Rectal smooth muscle tissue (tissue), 1 donor: ENCODE results near the gene MCFD2.

Experiments used
- H3K27ac ChIP-seq: one replicate; pipeline ENCODE4 v1.7.0; 2013; ENCODE audit warnings: low read depth, low read length, inconsistent platforms
- H3K27me3 ChIP-seq: one replicate; pipeline ENCODE4 v1.7.0; 2013; ENCODE audit warnings: low read length; ENCODE audit not compliant: control insufficient read depth, insufficient read depth
- H3K36me3 ChIP-seq: one replicate; pipeline ENCODE4 v1.7.0; 2013; ENCODE audit warnings: low read length; ENCODE audit not compliant: control insufficient read depth, insufficient read depth
- H3K4me1 ChIP-seq: one replicate; pipeline ENCODE4 v1.7.0; 2013; ENCODE audit warnings: low read length; ENCODE audit not compliant: control insufficient read depth, insufficient read depth
- H3K4me3 ChIP-seq: one replicate; pipeline ENCODE4 v1.7.0; 2013; ENCODE audit warnings: low read length
- H3K9ac ChIP-seq: one replicate; pipeline ENCODE4 v1.7.0; 2013; ENCODE audit warnings: low read length

MCFD2 gene

DNA sequence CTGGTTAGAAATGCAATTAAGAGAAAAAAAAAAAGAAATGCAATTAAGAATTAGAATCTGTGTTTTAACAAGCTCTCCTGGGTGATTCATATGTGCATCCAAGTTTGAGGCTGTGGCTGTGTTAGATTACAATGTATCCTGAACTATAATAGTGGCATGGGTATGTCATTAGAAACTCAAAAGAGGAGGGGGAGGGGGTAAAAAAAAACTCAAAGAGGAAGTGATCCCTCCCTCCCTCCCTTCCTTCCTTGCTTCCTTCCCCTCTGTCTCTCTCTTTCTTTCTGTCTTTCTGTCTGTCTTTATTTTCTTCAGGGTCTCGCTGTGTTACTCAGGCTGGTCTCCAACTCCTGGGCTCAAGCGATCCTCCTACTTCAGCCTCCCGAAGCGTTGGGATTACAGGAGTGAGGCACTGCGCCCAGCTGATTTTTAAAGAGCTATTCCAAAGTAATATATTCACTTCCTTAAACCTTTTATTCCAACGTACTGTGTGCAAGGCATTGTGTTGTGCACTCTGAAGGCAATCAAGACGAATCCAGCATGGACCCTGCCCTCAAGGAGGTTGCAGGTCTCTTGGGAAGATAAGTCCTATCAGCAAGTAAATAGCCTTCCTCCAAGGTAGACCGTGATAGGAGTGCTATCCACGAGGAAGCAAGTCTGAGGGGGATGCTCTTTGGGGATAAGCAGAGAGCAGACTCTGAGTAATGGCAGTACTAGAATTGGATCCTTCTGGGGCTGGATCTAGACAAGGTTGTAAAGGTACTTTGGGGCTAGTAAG is 35.9 kb upstream of the MCFD2 start:
- H3K9ac ChIP-seq, result no peak overlapping the region
- H3K4me1 ChIP-seq, result peaks cover 6% of the 10 kb centered on the region
- no peak overlapping the region for H3K4me3 ChIP-seq
- H3K36me3 ChIP-seq, result peaks cover 8% of the 10 kb centered on the region
- H3K27me3 ChIP-seq, result no peaks in the 10 kb centered on the region
- H3K27ac ChIP-seq, result no peak overlapping the region

GRCh38 chr2:46950314-46950713 is 34.7 kb upstream of the MCFD2 start:
- Histone ChIP-seq H3K27me3 (no peaks in the 10 kb centered on the region), H3K4me3 (no peak overlapping the region), H3K36me3 (peaks cover 5% of the 10 kb centered on the region), H3K4me1 (peaks cover 3% of the 10 kb centered on the region), H3K9ac (no peak overlapping the region), H3K27ac (no peak overlapping the region)

- Histone ChIP-seq H3K36me3 (peaks cover 5% of the 10 kb centered on the region), H3K27ac (no peak overlapping the region), H3K27me3 (no peaks in the 10 kb centered on the region), H3K4me3 (no peak overlapping the region), H3K4me1 (peaks cover 3% of the 10 kb centered on the region), H3K9ac (no peak overlapping the region)
Observed at GRCh38 chr2:46947841-46948240, 32.2 kb upstream of the MCFD2 start.

- no peak overlapping the region for H3K27ac ChIP-seq
- H3K27me3 ChIP-seq, result no peaks in the 10 kb centered on the region
- H3K36me3 ChIP-seq, result no peaks in the 10 kb centered on the region
- H3K4me3 ChIP-seq, result no peak overlapping the region
- H3K4me1 ChIP-seq, result peaks cover 3% of the 10 kb centered on the region
- no peak overlapping the region for H3K9ac ChIP-seq
Observed at GRCh38 chr2:46945671-46946070, 30.1 kb upstream of the MCFD2 start.

- Histone ChIP-seq H3K27me3 (no peaks in the 10 kb centered on the region), H3K27ac (no peak overlapping the region), H3K36me3 (no peaks in the 10 kb centered on the region), H3K4me3 (no peak overlapping the region), H3K4me1 (peaks cover 3% of the 10 kb centered on the region), H3K9ac (no peak overlapping the region)
Observed at GRCh38 chr2:46943881-46944798, 28.5 kb upstream of the MCFD2 start.

GRCh38 chr2:46942891-46943626 is 27.5 kb upstream of the MCFD2 start:
- no peak overlapping the region for H3K9ac ChIP-seq
- no peaks in the 10 kb centered on the region for H3K36me3 ChIP-seq
- H3K4me3 ChIP-seq, result peak overlapping the region; percentile 91
- H3K4me1 ChIP-seq, result peaks cover 3% of the 10 kb centered on the region
- H3K27ac ChIP-seq, result peak overlapping the region; percentile 6
- no peaks in the 10 kb centered on the region for H3K27me3 ChIP-seq

DNA sequence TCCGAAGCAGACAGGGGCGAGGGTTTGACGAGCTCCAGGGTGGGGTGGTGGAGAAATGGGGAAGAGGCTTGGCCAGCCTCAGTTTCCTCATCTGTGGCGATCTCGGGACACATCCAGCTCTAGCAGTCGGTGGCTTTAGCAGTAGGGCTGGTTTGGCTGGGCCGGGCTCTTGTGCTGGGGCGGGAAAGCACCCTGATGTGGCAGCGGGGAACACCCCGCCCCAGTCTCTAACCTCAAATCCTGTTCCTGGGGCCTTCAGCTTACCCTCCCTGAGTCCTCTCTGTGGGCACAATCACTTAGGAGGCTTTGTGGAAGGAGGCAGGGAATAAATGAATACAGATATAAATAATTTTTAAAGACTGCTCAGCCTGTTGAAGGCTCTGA is 26.5 kb upstream of the MCFD2 start:
- H3K27me3 ChIP-seq, result no peaks in the 10 kb centered on the region
- H3K9ac ChIP-seq, result peak overlapping the region; percentile 36
- H3K4me1 ChIP-seq, result peaks cover 3% of the 10 kb centered on the region
- H3K36me3 ChIP-seq, result no peaks in the 10 kb centered on the region
- peak overlapping the region; percentile 91 for H3K4me3 ChIP-seq
- H3K27ac ChIP-seq, result peak overlapping the region; percentile 38

DNA sequence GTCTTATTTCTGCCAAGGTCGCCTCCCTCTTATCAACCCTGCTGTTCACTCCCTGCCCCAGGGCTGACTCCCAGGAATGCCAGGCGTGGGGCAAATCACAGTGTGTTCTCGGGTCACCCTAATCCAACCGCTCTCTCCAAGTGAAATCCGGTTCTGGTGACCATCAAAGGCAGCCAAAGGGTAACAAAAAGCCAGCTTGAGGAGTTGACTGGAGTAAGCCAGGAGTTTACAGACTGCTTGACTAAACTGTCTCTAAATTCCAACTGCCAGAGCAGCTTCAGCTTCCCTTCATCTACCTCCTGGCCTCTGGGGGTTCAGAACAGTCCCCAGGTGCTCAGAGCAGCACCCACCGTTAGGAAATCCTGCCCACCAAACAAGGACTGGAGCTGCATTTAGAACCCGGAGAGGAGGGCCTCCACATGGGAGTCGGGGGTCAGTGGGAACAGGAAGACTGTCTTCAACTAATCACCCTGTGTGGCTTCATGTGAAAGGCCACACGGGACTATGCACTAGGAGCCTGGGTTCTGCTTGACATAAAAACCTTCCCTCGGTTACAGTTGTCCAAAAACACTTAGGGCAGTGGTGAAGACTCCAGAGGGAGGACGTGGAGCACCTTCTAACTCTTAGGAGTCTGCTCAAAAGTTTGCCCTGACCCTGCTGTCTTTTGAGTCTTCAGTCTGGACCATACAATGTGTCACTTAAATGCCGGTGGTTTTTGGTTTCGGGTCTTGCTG is 24.2 kb upstream of the MCFD2 start:
- peak overlapping the region; percentile 91 for H3K27ac ChIP-seq
- no peaks in the 10 kb centered on the region for H3K36me3 ChIP-seq
- no peak overlapping the region for H3K4me3 ChIP-seq
- H3K9ac ChIP-seq, result no peak overlapping the region
- peaks cover 3% of the 10 kb centered on the region for H3K4me1 ChIP-seq
- no peaks in the 10 kb centered on the region for H3K27me3 ChIP-seq

DNA sequence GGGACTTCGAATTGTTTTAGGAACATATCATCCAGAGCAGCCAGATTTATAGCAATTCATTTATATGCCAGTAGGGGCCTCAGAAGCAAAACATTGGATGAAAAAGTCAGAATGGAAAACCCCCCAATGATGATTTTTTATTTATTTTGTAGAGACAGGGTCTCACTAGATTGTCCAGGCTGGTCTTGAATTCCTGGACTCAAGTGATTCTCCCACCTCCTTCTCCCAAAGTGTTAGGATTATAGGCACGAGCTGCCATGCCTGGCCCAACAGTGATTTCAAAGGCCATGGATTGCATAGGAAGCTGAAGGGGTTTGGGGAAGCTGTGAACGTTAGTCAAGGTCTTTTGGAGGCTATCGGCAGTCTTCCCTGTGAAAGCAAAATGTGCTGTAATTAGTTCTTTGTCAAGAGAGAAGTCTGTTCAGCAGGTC is 21.9 kb upstream of the MCFD2 start:
- H3K4me3 ChIP-seq, result no peak overlapping the region
- no peak overlapping the region for H3K27ac ChIP-seq
- no peaks in the 10 kb centered on the region for H3K4me1 ChIP-seq
- H3K27me3 ChIP-seq, result no peaks in the 10 kb centered on the region
- no peaks in the 10 kb centered on the region for H3K36me3 ChIP-seq
- no peak overlapping the region for H3K9ac ChIP-seq

DNA sequence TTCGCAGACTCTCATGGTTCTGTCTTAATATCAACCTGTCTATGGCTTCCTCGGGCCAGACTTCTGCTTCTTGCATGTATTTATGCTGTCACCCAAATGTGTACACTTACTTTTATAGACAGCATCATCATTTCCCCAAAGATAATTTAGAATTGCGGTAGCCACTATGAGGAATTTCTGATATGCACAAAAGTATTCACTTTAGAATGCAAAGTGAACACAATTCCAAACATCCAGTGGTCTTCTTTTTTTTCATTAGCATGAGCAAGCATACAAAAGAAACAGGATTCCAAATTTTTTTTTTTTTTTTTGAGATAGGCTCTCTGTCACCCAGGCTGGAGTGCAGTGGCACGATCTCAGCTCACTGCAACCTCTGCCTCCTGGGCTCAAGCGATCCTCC is 21.0 kb upstream of the MCFD2 start:
- no peak overlapping the region for H3K9ac ChIP-seq
- no peaks in the 10 kb centered on the region for H3K4me1 ChIP-seq
- no peaks in the 10 kb centered on the region for H3K27me3 ChIP-seq
- H3K36me3 ChIP-seq, result no peaks in the 10 kb centered on the region
- H3K27ac ChIP-seq, result no peak overlapping the region
- H3K4me3 ChIP-seq, result no peak overlapping the region

- Histone ChIP-seq H3K4me1 (no peaks in the 10 kb centered on the region), H3K27me3 (no peaks in the 10 kb centered on the region), H3K9ac (no peak overlapping the region), H3K27ac (no peak overlapping the region), H3K36me3 (no peaks in the 10 kb centered on the region), H3K4me3 (no peak overlapping the region)
Observed at GRCh38 chr2:46935071-46935470, 19.5 kb upstream of the MCFD2 start.

- H3K27ac ChIP-seq, result no peak overlapping the region
- no peak overlapping the region for H3K9ac ChIP-seq
- no peaks in the 10 kb centered on the region for H3K4me1 ChIP-seq
- H3K4me3 ChIP-seq, result no peak overlapping the region
- H3K27me3 ChIP-seq, result no peaks in the 10 kb centered on the region
- H3K36me3 ChIP-seq, result no peaks in the 10 kb centered on the region
Observed at GRCh38 chr2:46929612-46930011, 14.0 kb upstream of the MCFD2 start.
